ENCODE data around the gene MSH5.
"Not testable (repeated sequence)": the region's sequence is repeated elsewhere in the genome, so short reads cannot be mapped to it uniquely, and the experiment has no call there.

The MSH5 gene

GRCh38 chr6:31805939-31806469 is 66.2 kb downstream of the MSH5 start:
- Histone ChIP-seq H3K27me3 (ENCODE audit: insufficient read depth, low read depth) (no peaks in the 10 kb centered on the region), H3K36me3 (ENCODE audit: insufficient read depth) (no peaks in the 10 kb centered on the region), H3K4me2 (peak overlapping the region; percentile 99), H3K27ac (peak overlapping the region; percentile 65), H3K4me1 (ENCODE audit: low read depth, poor library complexity, severe bottlenecking) (peaks cover 23% of the 10 kb centered on the region), H3K4me3 (IDR thresholded peaks at IDR 0.05; ENCODE audit: insufficient read depth, low read depth, low read length) (peak overlapping the region; percentile 44), H4K20me1 (ENCODE audit: insufficient read depth) (no peaks in the 10 kb centered on the region), H2AFZ (ENCODE audit: low read depth) (peak overlapping the region; percentile 74; the same call in 1 of the 2 replicates), H3K9ac (peak overlapping the region; percentile 79), H3K79me2 (ENCODE audit: insufficient read depth, low read depth) (peaks cover 18% of the 10 kb centered on the region)
- TF ChIP-seq CTCF (conservative IDR thresholded peaks at IDR 0.05; ENCODE audit: low read depth, low read length): no peak

- Histone ChIP-seq H3K27ac (peak within 1 kb of the TSS; percentile 65), H3K9ac (peak within 1 kb of the TSS; percentile 79), H3K4me2 (peak within 1 kb of the TSS; percentile 99), H3K79me2 (ENCODE audit: insufficient read depth, low read depth) (peaks cover 13% of the 10 kb centered on the region), H3K4me1 (ENCODE audit: low read depth, poor library complexity, severe bottlenecking) (peaks cover 23% of the 10 kb centered on the region), H3K36me3 (ENCODE audit: insufficient read depth) (no peaks in the 10 kb centered on the region), H2AFZ (ENCODE audit: low read depth) (peak within 1 kb of the TSS; percentile 74; the same call in 1 of the 2 replicates), H3K27me3 (ENCODE audit: insufficient read depth, low read depth) (no peaks in the 10 kb centered on the region), H3K4me3 (IDR thresholded peaks at IDR 0.05; ENCODE audit: insufficient read depth, low read depth, low read length) (peak within 1 kb of the TSS; percentile 44), H4K20me1 (ENCODE audit: insufficient read depth) (no peaks in the 10 kb centered on the region)
- TF ChIP-seq CTCF (conservative IDR thresholded peaks at IDR 0.05; ENCODE audit: low read depth, low read length): peak; percentile 63; the same call in 1 of the 2 replicates
Measured at GRCh38 chr6:31806470-31807272, 66.9 kb downstream of the MSH5 start, which contains the start of gene LSM2. Gene LSM2, minus strand, starts transcription at chr6:31806966. Its CDS starts 209 bp downstream, at chr6:31806757.

- H2AFZ ChIP-seq (ENCODE audit: low read depth); H3K4me2 ChIP-seq; H3K4me3 ChIP-seq (IDR thresholded peaks at IDR 0.05; ENCODE audit: insufficient read depth, low read depth, low read length); H3K27me3 ChIP-seq (ENCODE audit: insufficient read depth, low read depth); H4K20me1 ChIP-seq (ENCODE audit: insufficient read depth); H3K9ac ChIP-seq; H3K36me3 ChIP-seq (ENCODE audit: insufficient read depth); H3K27ac ChIP-seq: not testable (repeated sequence)
- peaks cover 23% of the 10 kb centered on the region for H3K4me1 ChIP-seq (ENCODE audit: low read depth, poor library complexity, severe bottlenecking)
- H3K79me2 ChIP-seq (ENCODE audit: insufficient read depth, low read depth): peaks cover 13% of the 10 kb centered on the region
Measured at GRCh38 chr6:31808599-31808998, 68.8 kb downstream of the MSH5 start.

GRCh38 chr6:31811645-31812044 is 71.8 kb downstream of the MSH5 start:
- Histone ChIP-seq H2AFZ (ENCODE audit: low read depth) (no peak overlapping the region), H3K36me3 (ENCODE audit: insufficient read depth) (no peaks in the 10 kb centered on the region), H3K9ac (no peak overlapping the region), H3K4me1 (ENCODE audit: low read depth, poor library complexity, severe bottlenecking) (peaks cover 7% of the 10 kb centered on the region), H4K20me1 (ENCODE audit: insufficient read depth) (no peaks in the 10 kb centered on the region), H3K27ac (no peak overlapping the region), H3K79me2 (ENCODE audit: insufficient read depth, low read depth) (no peaks in the 10 kb centered on the region), H3K4me2 (no peak overlapping the region), H3K4me3 (IDR thresholded peaks at IDR 0.05; ENCODE audit: insufficient read depth, low read depth, low read length) (no peak overlapping the region), H3K27me3 (ENCODE audit: insufficient read depth, low read depth) (no peaks in the 10 kb centered on the region)
- TF ChIP-seq CTCF (conservative IDR thresholded peaks at IDR 0.05; ENCODE audit: low read depth, low read length): no peak
